Mesothelial cell of epicardium (in vitro differentiated cells): Measurements from ENCODE around the gene HRH2. TPM values are rescaled to one million over a fixed set of nuclear protein-coding genes. Genes with fewer than 3 reads are reported as not detected.

Experiments used
- DNase-seq, 2 experiments: peaks; one replicate each; pipeline ENCODE4 v3.0.0; 2021; ENCODE audit warnings: low spot score in 2 of 2; ENCODE audit not compliant: unreplicated experiment in 2 of 2
- H3K27ac Mint-ChIP-seq: 2 replicates; pipeline ENCODE4 v1.8.0; 2021; ENCODE audit warnings: mixed read lengths
- H3K27me3 Mint-ChIP-seq: 2 replicates; pipeline ENCODE4 v1.8.0; 2021; ENCODE audit warnings: low read depth, mixed read lengths
- H3K36me3 Mint-ChIP-seq: 2 replicates; pipeline ENCODE4 v1.8.0; 2021; ENCODE audit warnings: mixed read lengths
- H3K4me1 Mint-ChIP-seq: 2 replicates; pipeline ENCODE4 v1.8.0; 2021; ENCODE audit warnings: mixed read lengths
- H3K4me3 Mint-ChIP-seq: 2 replicates; pipeline ENCODE4 v1.8.0; 2021; ENCODE audit warnings: mild to moderate bottlenecking, moderate library complexity, mixed read lengths
- H3K9me3 Mint-ChIP-seq: 2 replicates; pipeline ENCODE4 v1.8.0; 2021; ENCODE audit warnings: mixed read lengths
- total RNA-seq: library from RNA; stranded (reverse); gene quantifications from 3 replicates; pipeline ENCODE4 v1.2.1, GENCODE V29; 2021
- TF ChIP-seq, protein P1 (sequence below): fragments of 200-600 bp; sonication (generic); IDR thresholded peaks from one replicate; pipeline ENCODE4 v1.5.0; 2021; ENCODE audit warnings: antibody characterized with exemption; ENCODE audit not compliant: unreplicated experiment

HRH2 gene, protein sequence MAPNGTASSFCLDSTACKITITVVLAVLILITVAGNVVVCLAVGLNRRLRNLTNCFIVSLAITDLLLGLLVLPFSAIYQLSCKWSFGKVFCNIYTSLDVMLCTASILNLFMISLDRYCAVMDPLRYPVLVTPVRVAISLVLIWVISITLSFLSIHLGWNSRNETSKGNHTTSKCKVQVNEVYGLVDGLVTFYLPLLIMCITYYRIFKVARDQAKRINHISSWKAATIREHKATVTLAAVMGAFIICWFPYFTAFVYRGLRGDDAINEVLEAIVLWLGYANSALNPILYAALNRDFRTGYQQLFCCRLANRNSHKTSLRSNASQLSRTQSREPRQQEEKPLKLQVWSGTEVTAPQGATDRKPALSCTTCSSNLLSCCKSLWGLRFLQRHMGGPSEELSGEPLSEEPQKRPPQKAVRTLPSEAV
- total RNA-seq = 2.1 to 2.8 TPM (median 2.6 TPM) in 3 replicates

DNA sequence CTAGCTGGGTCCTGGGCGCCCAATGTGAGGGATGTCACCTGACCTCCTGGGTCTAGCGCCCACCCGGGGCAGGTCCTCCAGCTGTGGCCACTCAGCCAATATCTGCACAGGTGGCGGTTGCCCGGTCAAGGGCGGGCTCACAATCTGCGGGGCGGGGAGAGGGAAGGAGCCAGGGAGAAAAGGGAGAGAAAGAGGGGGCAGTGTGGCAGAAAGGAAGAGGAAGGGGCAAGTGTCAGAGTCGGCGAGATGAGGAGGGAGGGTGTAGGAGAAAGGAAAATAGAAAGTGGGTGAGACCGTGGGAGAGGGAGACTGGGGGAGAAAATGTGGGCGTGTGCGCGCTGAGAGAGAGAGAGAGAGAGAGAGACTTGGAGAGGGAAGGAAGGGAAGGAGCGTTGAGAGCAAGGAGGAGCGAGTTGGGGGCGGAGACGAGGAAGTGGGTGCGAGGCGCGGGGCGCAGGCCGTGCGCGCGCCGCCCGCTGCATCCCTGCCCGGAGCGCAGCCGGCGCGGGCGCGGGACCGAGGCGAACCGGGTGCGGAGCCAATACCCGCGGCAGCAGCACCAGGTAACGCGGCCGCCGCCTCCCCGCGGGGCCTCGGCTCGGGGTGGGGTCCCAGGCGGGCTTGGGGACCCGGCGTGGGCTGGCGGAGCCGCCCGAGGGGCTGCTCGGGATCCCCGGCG is at the start of gene HRH2:
Gene HRH2, plus strand, starts transcription at position 479 of the 679 bp plus-strand sequence. CDS start 25,163 bp downstream, outside the sequence.
- peaks cover 86% of the 10 kb centered on the region for H3K27me3 Mint-ChIP-seq
- H3K27ac Mint-ChIP-seq = no peak within 1 kb of the TSS
- peaks cover 12% of the 10 kb centered on the region for H3K4me1 Mint-ChIP-seq
- no peaks in the 10 kb centered on the region for H3K36me3 Mint-ChIP-seq
- H3K9me3 Mint-ChIP-seq = no peaks in the 10 kb centered on the region
- H3K4me3 Mint-ChIP-seq = peak within 1 kb of the TSS; percentile 75
- TF ChIP-seq, protein P1, sequence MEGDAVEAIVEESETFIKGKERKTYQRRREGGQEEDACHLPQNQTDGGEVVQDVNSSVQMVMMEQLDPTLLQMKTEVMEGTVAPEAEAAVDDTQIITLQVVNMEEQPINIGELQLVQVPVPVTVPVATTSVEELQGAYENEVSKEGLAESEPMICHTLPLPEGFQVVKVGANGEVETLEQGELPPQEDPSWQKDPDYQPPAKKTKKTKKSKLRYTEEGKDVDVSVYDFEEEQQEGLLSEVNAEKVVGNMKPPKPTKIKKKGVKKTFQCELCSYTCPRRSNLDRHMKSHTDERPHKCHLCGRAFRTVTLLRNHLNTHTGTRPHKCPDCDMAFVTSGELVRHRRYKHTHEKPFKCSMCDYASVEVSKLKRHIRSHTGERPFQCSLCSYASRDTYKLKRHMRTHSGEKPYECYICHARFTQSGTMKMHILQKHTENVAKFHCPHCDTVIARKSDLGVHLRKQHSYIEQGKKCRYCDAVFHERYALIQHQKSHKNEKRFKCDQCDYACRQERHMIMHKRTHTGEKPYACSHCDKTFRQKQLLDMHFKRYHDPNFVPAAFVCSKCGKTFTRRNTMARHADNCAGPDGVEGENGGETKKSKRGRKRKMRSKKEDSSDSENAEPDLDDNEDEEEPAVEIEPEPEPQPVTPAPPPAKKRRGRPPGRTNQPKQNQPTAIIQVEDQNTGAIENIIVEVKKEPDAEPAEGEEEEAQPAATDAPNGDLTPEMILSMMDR = no peak
- no peak for DNase-seq

DNA sequence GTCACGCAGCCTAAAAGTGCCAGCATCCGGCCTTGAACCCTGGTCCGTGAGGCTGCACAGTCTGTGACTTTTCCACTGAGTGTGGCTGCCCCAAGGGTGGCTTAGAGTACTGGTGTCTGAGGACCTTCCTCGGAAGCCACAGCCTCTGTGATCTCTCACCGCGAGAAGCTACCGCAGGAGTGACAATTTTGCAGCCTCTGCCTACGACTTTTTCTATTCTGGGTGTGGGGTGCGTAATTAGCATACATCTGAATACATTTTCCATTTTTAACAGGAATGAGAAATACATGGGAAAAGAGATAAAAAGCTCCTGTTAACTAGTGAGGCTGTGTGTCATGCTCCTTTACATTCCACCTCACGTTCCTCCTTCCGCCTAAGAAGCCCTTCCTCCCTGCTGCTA is 48.3 kb upstream of the HRH2 start:
- Mint-ChIP-seq H3K27ac (no peak overlapping the region), H3K27me3 (peaks cover 16% of the 10 kb centered on the region), H3K4me1 (peaks cover 7% of the 10 kb centered on the region), H3K4me3 (no peak overlapping the region), H3K9me3 (peaks cover 10% of the 10 kb centered on the region), H3K36me3 (no peaks in the 10 kb centered on the region)
- no peak for DNase-seq
- TF ChIP-seq, protein P1 = no peak

DNA sequence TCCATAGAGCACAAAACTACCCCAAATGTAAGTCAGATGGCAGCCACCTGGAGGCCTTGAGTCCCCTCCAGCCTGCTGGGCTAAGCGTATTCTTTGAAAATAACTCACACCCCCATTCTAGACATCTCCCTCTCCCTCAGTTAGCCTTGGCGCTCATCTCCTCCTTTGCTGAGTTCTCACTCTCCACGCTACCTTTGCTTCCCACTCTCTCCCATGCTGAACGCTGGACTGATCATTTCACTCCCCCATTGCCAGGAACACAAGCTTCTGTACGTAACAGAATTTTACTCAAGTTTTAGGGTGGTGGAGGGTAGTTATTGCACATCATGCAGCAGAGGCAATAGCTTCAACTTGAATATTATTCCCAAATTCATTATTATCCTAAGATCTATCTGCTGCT is 47.5 kb upstream of the HRH2 start:
- Mint-ChIP-seq H3K27ac (no peak overlapping the region), H3K36me3 (no peaks in the 10 kb centered on the region), H3K27me3 (peaks cover 11% of the 10 kb centered on the region), H3K4me1 (peaks cover 7% of the 10 kb centered on the region), H3K9me3 (peaks cover 2% of the 10 kb centered on the region), H3K4me3 (no peak overlapping the region)
- DNase-seq = no peak
- TF ChIP-seq, protein P1 = no peak

DNA sequence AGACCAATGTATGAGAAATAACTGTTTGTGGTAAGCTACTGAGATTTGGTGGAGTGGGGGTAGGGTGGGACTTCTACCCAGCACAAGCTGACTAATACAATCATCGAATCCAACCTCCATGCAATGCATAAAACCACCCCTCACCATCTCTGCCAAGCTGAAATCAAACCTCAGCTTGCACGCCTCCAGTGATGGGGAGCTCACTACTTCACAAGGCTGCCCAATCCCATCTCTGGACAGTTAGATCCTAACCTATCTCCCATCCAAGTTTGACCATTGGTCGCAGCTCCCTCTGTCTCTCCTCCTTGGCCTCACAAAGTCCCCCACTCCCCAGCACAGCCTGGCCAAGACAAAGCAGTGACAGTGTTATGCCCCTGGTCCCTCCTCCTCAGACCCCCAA is 47.0 kb upstream of the HRH2 start:
- DNase-seq = no peak
- Mint-ChIP-seq H3K4me3 (no peak overlapping the region), H3K4me1 (peaks cover 7% of the 10 kb centered on the region)

DNA sequence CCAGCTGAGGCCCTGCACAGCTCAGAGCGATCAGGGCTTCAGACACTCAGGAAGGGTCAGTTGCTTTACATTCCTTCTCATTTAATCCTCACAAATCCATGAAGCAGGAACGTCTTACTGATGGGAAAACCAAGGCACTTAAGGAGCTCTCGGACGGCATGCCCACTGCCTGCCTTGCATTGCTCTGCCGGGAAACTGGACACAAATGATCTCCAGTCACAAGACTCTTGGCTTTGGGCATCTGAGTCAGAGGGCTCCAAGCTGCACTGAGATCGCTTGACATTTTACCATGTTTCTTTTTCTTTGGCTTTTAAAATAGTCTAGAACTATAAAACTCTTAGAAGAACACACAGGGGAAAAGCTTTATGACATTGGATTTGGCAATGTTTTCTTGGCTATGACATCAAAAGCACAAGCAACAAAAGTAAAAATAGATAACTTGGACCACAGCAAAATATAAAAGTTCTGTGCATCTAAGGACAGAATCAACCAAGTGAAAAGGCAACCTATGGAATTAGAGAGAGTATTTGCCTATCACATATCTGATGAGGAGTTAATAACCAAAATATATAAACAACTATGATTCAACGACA is 43.6 kb upstream of the HRH2 start:
- H3K4me3 Mint-ChIP-seq = no peak overlapping the region
- TF ChIP-seq, protein P1 = no peak

More for the DNA sequence above, 47.0 kb upstream of the HRH2 start:
- Mint-ChIP-seq H3K27ac (no peak overlapping the region), H3K9me3 (no peaks in the 10 kb centered on the region), H3K36me3 (no peaks in the 10 kb centered on the region), H3K27me3 (peaks cover 11% of the 10 kb centered on the region)
- TF ChIP-seq, protein P1 = no peak

More for the DNA sequence above, 43.6 kb upstream of the HRH2 start:
- H3K36me3 Mint-ChIP-seq = no peaks in the 10 kb centered on the region
- no peak for DNase-seq
- no peak overlapping the region for H3K27ac Mint-ChIP-seq
- H3K27me3 Mint-ChIP-seq = peaks cover 11% of the 10 kb centered on the region
- H3K9me3 Mint-ChIP-seq = no peaks in the 10 kb centered on the region
- H3K4me1 Mint-ChIP-seq = peaks cover 7% of the 10 kb centered on the region
